Stimulated activated CD8-positive, alpha-beta memory T cell treated with anti-CD3 and anti-CD28 coated beads, Interleukin-2, amount 100 ng/mL, for 1 hour (primary cell): ENCODE results near the gene NEU4.
"Not testable (repeated sequence)": the region's sequence is repeated elsewhere in the genome, so short reads cannot be mapped to it uniquely, and the experiment has no call there.

Experiments used
- DNase-seq, 2 donors: peaks; one replicate each; pipeline ENCODE4 v3.0.0-alpha.2; 2020; ENCODE audit warnings: low read depth in 2 of 2

Gene NEU4

DNA sequence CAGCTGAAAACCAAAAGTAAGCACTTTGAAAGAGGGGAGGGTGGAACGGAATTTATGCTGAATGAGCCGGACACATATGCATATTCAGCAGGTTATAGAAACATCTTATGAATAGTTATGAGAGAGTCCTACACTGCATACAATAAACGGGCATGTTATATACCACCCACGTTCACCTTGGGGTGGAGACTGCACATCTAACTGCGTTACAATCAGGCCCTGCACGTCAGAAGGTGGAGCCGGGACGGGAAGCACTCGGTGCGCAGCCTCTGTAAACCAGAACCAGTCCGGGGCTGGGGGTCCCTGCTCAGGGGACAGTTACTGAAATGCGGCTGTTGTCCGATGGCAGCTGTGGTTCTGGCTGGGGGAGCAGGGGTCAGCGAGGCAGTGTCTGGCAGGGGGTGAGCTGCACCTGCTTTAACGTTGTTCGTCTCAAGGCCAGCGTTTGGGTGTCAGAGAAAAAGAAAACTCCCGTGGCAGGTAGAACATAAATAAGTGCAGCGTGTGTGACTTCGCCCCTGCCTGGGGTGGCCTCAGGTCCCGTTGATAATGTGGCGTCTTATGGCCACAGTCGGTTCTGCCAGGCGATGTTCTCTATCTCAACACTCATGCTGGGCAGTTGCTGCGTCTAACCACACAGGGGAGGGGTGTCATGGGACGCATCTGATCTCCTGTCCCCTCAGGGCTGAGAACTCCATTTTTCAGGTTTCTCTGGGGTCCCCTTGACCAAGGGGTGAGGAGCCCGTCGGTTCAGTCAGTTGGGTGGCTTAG, 24.9 kb downstream of the NEU4 start:
- DNase-seq: not testable (repeated sequence)

DNA sequence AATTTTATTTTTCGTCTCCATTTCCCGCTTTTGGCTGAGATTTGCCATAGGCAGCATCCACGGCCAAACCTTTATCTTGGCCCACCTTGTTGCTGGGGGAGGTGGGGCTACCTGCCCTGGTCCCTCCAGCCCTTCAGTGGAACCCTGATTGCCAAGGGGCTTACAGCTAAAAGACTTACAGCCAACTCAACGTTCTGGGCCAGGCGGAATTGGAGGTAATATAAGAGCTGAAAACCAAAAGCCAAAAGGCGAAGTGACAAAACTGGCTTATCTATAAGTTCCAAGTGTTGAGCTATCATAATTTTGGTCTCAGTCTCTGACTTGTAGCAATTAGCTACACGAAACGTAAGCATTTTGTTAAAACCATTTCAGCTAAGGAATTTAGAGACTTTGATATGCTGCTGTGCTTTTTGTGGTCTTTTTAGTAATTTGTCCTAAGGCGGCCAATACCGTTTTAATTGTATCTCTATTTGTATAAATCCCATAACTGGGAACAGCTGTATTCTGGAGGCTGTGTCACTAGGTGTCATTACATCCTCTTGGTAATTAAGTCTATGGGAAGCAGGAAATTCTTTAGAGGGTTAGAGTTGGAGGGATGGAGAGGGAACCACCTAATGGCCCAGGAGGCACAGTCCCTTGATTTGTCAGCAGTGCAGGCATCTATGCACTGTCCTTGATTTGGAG, 25.7 kb downstream of the NEU4 start:
- no peak for DNase-seq

- no peak for DNase-seq
Observed at GRCh38 chr2:241835611-241836010, 26.6 kb downstream of the NEU4 start.

DNA sequence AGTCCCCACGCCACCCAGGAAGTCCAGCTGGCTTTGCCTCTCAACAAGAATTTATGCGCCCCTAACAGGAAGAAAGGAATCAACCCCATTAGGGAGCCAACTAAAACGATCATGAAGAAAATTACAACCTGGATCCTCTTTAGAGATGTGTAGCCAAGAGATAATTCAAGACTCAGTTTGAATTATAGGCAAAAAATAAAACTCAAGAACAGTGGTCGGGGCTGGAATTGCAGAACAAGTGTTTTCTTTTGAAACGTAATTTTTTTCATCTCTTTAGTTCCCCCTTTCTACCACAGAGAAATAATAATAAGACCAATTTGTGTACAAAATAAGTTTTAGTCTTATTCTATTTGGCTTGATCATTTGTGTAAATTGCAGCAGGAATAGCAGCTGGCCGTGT, 27.3 kb downstream of the NEU4 start:
- no peak for DNase-seq

DNA sequence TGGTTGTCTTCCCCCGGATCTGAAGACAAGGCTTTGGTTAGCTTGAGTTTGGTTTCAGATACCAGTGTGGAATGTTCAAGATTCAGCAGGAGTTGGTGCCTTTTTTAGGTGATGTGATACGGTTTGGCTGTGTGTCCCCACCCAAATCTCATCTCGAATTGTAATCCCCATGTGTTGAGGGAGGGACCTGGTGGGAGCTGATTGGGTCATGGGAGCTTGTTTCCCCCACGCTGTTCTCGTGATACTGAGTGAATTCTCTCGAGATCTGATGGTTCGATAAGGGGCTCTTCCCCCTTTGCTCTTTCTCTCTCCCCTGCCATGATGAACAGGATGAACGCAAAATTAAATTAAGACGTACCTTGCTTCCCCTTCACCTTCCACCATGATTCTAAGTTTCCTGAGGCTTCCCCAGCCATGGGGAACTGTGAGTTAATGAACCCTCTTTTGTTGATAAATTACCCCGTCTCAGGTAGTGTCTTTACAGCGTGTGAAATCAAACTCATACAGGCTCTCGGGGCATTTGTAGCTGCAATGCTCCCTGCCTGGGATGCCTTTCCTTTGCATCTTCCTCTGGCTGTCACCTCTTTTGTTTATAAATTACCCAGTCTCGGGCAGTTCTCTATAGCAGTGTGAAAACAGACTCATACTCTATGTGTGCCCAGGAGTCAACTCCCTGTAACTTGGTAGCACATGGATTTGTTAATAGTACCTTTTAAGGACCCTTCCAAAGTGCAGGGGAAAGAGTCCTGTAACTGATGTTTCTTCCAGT, 28.4 kb downstream of the NEU4 start:
- DNase-seq: no peak

GRCh38 chr2:241841181-241842066, 32.4 kb downstream of the NEU4 start:
- no peak for DNase-seq

- DNase-seq: no peak
Observed at GRCh38 chr2:241842067-241842415, 33.0 kb downstream of the NEU4 start.

DNA sequence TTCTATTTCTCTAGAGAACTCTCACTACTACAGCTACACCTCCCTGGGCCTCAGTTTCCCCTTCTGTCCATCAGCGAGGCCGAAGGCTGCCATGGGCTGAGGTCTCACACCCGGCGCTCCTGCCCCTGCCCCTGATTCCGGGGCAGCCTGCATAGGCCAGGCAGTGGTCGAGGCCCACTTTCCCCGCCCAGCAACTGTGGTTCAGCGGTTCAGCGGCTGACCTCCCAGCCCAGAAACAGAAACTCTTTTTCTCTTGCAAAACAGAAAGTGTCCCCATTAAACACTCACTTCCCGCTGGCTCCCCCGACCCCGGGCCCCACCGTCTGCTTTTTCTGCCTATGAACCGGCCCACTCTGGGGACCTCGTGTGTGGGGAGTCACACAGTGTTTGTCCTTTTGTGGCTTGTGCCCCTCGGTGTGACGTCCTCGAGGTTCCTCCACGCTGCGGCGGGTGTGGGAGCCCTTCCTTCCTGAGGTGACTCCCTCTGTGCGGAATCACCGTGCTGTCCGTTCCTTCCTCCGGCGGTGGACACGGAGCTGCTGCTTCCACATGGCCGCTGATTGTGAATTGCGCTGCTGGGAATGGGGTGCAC, 33.7 kb downstream of the NEU4 start:
- peak in 1 of 2 donors; percentile 38 for DNase-seq

- DNase-seq: no peak
Observed at GRCh38 chr2:241843321-241844065, 34.5 kb downstream of the NEU4 start.

GRCh38 chr2:241844066-241844728, 35.2 kb downstream of the NEU4 start:
- peak; percentile 74 to 75 for DNase-seq

DNA sequence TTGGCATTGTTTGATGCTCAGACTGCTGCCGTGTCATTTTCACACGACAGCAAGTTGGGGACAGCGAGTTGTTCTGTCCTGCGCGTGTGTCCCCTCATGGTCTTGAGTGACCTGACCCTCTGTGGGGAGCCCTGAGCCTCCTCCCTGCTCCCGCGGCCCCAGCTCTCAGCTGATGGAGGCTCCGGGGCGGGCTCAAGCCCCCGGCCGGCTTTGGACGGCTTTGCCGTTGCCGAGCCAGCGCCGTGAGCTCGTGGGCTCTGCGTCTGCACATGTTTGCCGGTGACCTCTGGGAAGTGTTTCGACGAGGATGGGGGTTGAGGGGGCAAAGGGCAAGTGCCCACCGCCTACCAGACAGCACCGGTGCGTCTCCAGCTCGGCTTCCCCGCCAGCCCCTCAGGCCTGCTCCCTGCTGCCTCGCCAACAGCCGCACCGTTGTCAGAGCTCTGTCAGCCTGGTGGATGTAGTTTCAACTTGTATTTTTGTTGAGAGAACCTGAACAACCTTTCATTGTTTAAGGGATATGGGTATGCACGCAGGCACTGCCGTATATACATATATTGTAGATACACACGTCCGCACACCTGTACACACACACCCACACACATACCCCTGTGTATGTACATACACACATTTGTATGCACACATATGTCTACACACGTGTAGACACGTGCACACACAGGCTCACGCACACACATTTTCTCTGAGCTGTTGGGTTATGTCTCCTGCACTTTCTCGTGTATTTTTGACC, 36.0 kb downstream of the NEU4 start:
- DNase-seq: no peak

- no peak for DNase-seq
Observed at GRCh38 chr2:241846406-241846805, 37.4 kb downstream of the NEU4 start.

GRCh38 chr2:241848761-241849615, 40.0 kb downstream of the NEU4 start:
- DNase-seq: no peak

GRCh38 chr2:241849616-241850543, 40.9 kb downstream of the NEU4 start:
- DNase-seq: no peak

DNA sequence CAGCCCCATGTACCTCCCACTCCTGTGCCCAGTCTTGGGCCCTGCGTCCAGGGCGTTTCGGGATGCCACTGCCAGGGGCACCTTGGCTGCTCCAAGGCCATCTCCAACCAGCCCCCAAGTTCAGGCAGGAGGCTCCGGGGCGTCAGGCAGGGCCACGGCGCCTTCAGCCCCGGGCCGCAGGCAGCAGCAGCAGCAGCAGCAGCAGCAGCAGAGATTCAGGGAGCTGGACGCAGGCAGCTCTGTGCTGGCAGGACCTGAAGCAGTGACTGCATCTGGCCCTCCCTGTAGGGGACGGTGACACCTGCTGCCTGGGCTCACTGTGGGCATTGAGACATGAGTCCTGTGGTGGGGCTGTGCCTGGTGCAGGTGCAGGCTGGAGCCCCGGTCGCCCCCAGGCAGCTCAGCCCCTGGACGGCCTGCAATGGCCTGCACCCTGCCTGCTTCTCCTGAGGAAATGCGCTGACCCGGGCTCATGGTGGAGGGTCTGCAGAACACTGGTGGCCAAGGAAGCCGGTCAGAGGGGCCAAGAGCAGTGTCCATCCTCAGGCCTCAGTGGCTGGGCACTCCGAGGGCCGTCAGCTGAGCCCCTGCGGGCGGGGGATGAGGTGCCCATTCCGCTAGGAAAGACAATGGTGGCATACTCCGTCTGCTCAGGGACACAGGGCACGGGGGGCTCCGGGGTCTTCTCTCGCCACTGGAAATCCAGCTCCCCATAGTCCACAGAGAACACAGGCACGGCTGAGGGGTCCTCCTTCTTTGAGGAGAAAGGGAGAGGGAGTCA, 41.7 kb downstream of the NEU4 start:
- no peak for DNase-seq

DNA sequence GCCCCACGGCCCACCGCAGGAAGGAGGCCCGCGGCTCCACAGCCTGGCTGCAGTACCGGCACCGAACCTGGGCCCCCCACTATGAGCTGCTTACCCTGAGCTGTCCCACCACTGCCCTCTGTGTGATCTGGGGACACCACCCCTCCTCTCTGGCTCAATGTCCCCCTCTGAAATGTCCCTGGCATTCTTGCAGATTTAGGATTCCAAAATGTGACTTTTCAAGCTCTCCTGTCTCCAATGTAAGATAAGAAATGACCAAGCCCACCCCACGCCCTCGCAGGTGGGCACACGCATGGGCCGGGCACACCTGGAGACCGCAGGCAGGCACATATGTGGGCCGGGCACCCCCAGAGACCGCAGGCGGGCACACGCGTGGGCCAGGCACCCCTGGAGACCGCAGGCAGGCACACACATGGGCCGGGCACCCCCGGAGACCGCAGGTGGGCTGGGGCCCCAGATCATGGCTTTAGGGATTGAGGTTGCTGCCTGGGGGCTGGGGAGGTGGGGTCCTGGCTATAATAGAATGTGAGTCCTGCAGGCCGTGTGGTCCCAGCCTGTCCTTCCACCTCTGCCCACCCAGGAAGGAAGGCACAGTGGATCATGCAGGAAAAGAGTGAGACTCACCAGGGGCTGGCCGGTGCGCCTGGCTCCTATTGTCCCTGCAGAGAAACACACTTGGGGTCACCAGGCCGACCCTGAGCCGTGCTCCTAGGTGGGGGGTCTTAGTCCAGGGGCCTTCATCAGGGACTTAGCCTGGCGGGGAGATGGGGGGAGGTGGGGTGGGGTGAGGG, 42.5 kb downstream of the NEU4 start:
- no peak for DNase-seq
